ENCODE data around the gene CBX5.
"Not testable (repeated sequence)": the region's sequence is repeated elsewhere in the genome, so short reads cannot be mapped to it uniquely, and the experiment has no call there.

Gene CBX5

GRCh38 chr12:54294953-54295566 is 15.1 kb upstream of the CBX5 start:
- in situ Hi-C loops (cut with MboI; ENCODE audit: low sequenced_read_pairs) = no loop called here

GRCh38 chr12:54294152-54294952 is 14.4 kb upstream of the CBX5 start:
- in situ Hi-C loops (cut with MboI; ENCODE audit: low sequenced_read_pairs) = no loop called here

- in situ Hi-C loops (cut with MboI; ENCODE audit: low sequenced_read_pairs) = no loop called here
Measured at GRCh38 chr12:54292931-54293241, 13.0 kb upstream of the CBX5 start.

GRCh38 chr12:54292083-54292930 is 12.4 kb upstream of the CBX5 start:
- in situ Hi-C loops (cut with MboI; ENCODE audit: low sequenced_read_pairs) = no loop called here

GRCh38 chr12:54287261-54288157 is 7.6 kb upstream of the CBX5 start:
- in situ Hi-C loops (cut with MboI; ENCODE audit: low sequenced_read_pairs) = no loop called here

GRCh38 chr12:54286042-54287030 is 6.4 kb upstream of the CBX5 start:
- in situ Hi-C loops (cut with MboI; ENCODE audit: low sequenced_read_pairs) = no loop called here

GRCh38 chr12:54285150-54286041 is 5.5 kb upstream of the CBX5 start:
- in situ Hi-C loops (cut with MboI; ENCODE audit: low sequenced_read_pairs) = no loop called here

- in situ Hi-C loops (cut with MboI; ENCODE audit: low sequenced_read_pairs) = not testable (repeated sequence)
Measured at GRCh38 chr12:54284070-54284780, 4.3 kb upstream of the CBX5 start.

GRCh38 chr12:54282949-54283593 is 3.1 kb upstream of the CBX5 start:
- in situ Hi-C loops (cut with MboI; ENCODE audit: low sequenced_read_pairs) = no loop called here

- in situ Hi-C loops (cut with MboI; ENCODE audit: low sequenced_read_pairs) = not testable (repeated sequence)
Measured at GRCh38 chr12:54281694-54282093, 1.8 kb upstream of the CBX5 start.

- in situ Hi-C loops (cut with MboI; ENCODE audit: low sequenced_read_pairs) = not testable (repeated sequence)
Measured at GRCh38 chr12:54281261-54281638, 1.3 kb upstream of the CBX5 start.

- in situ Hi-C loops (cut with MboI; ENCODE audit: low sequenced_read_pairs) = no loop called here
Measured at GRCh38 chr12:54280468-54281260, 742 bp upstream of the CBX5 start, which contains the start of gene HNRNPA1. TSS of gene HNRNPA1 (plus strand) at chr12:54280726. CDS start at chr12:54280808, 82 bp downstream.

- in situ Hi-C loops (cut with MboI; ENCODE audit: low sequenced_read_pairs) = no loop called here
Measured at GRCh38 chr12:54279227-54279631, 693 bp downstream of the CBX5 start.

GRCh38 chr12:54277823-54278276 is 2.1 kb downstream of the CBX5 start:
- in situ Hi-C loops (cut with MboI; ENCODE audit: low sequenced_read_pairs) = no loop called here

- in situ Hi-C loops (cut with MboI; ENCODE audit: low sequenced_read_pairs) = no loop called here
Measured at GRCh38 chr12:54276368-54276767, 3.6 kb downstream of the CBX5 start.

- in situ Hi-C loops (cut with MboI; ENCODE audit: low sequenced_read_pairs) = no loop called here
Measured at GRCh38 chr12:54273981-54274380, 5.9 kb downstream of the CBX5 start.

All from HL-60/S4 treated with retinoic acid at 250 ng/mL for 4 days and 3 days (cell line).